Measurements from ENCODE around the gene TAF11L13.
"Not testable (repeated sequence)": the region's sequence is repeated elsewhere in the genome, so short reads cannot be mapped to it uniquely, and the experiment has no call there.

The TAF11L13 gene

DNA sequence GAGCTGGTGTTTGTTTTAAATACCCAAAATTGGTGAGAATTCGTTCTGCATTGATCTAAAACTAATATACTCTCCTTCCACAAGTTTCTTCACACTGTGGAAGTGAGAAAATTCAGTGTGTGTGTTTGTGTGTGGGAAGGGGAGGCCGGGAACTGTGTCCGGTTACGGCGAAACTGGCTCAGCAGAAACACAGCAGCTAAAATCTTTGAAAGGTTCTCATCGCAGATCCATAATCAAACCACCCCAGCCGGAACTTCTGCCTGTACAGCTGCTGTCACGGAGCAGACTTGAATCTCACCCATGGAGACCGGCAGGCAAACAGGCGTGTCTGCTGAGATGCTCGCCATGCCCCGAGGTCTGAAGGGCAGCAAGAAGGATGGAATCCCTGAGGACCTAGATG, at the start of gene TAF11L13:
Gene TAF11L13, plus strand, starts transcription at position 301 of the 400 bp plus-strand sequence.
- DNase-seq (ENCODE audit: low read depth), result not testable (repeated sequence)

- DNase-seq (ENCODE audit: low read depth), result not testable (repeated sequence)
Observed at GRCh38 chr5:17585658-17586057, 46.2 kb upstream of the TAF11L13 start, which contains the start of gene TAF11L7. TSS of gene TAF11L7 (minus strand) at chr5:17585758.

DNA sequence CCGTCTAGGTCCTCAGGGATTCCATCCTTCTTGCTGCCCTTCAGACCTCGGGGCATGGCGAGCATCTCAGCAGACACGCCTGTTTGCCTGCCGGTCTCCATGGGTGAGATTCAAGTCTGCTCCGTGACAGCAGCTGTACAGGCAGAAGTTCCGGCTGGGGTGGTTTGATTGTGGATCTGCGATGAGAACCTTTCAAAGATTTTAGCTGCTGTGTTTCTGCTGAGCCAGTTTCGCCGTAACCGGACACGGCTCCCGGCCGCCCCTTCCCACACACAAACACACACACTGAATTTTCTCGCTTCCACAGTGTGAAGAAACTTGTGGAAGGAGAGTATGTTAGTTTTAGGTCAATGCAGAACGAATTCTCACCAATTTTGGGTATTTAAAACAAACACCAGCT, 41.0 kb upstream of the TAF11L13 start, which contains the start of gene TAF11L8:
Gene TAF11L8, minus strand, starts transcription at position 101 of the 400 bp plus-strand sequence.
- DNase-seq (ENCODE audit: low read depth), result not testable (repeated sequence)

DNA sequence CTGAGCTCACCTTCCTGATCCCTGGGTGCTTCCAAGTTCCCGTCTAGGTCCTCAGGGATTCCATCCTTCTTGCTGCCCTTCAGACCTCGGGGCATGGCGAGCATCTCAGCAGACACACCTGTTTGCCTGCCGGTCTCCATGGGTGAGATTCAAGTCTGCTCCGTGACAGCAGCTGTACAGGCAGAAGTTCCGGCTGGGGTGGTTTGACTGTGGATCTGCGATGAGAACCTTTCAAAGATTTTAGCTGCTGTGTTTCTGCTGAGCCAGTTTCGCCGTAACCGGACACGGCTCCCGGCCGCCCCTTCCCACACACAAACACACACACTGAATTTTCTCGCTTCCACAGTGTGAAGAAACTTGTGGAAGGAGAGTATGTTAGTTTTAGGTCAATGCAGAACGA, 37.6 kb upstream of the TAF11L13 start, which contains the start of gene TAF11L9:
Gene TAF11L9, minus strand, starts transcription at position 140 of the 400 bp plus-strand sequence.
- DNase-seq (ENCODE audit: low read depth), result not testable (repeated sequence)

- not testable (repeated sequence) for DNase-seq (ENCODE audit: low read depth)
Observed at GRCh38 chr5:17597728-17598127, 34.2 kb upstream of the TAF11L13 start, which contains the start of gene TAF11L10. TSS of gene TAF11L10 (minus strand) at chr5:17597828.

DNA sequence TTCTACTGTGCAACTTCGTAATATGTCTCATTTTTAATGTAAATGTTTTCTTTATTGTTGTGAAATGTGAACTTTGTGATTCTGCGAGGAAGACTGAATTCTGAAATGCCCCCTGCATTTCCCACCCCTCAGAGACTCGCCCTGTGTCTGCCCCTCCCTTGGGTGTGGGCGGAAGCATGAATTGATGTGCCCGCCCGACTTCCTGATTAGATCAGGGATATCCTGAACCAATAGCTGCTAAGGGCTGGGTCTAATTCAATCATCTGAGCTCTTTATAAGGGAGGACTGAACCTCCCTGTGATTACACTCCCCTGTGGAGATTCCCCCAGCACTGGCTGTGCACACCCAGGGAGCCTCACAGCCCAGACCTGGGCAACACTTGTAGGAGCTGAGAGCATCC, 28.0 kb upstream of the TAF11L13 start, which contains the start of gene TAF11L11:
Gene TAF11L11, plus strand, starts transcription at position 304 of the 400 bp plus-strand sequence.
- DNase-seq (ENCODE audit: low read depth), result not testable (repeated sequence)

GRCh38 chr5:17604951-17605350, 26.9 kb upstream of the TAF11L13 start:
- DNase-seq (ENCODE audit: low read depth), result no peak

- not testable (repeated sequence) for DNase-seq (ENCODE audit: low read depth)
Observed at GRCh38 chr5:17607461-17607860, 24.4 kb upstream of the TAF11L13 start.

GRCh38 chr5:17610092-17610491, 21.8 kb upstream of the TAF11L13 start, which contains the start of gene TAF11L12:
TSS of gene TAF11L12 (plus strand) at chr5:17610392.
- not testable (repeated sequence) for DNase-seq (ENCODE audit: low read depth)

DNA sequence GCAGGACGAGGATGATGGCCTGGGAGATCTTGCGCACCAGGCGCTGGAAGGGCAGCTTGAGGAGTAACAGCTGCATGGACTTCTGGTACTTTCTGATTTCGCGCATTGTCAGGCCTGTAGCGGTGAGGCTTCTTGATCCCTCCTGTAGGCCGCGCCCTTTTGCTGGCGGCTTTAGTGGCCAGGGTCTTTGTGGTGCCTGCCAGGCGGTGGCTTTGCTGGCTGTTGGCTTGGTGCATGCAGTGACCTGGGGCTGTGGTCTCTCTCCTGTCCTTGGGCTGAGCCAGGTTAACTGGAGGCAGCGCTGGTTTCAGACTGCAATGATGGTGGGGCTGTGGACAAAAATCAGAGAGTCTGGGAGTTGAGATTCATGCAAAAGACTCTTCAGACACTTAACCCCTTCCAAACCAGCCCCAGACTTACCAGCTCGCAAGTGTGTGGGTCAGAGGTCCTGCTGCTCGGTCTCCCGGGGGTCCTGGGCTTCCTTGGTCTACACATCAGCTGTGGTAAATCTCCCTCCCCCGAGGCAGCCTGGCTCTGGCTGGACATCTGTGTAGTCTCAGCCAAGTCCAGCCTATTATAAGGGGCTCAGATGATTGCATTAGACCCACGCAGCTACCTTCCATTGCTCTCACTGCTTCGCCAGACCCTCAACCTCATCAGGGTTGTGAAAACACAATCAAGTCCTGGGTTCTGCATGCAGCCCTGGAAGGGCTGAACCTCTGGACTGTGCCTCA, 16.8 kb upstream of the TAF11L13 start:
- no peak for DNase-seq (ENCODE audit: low read depth)

GRCh38 chr5:17619354-17619753, 12.5 kb upstream of the TAF11L13 start:
- no peak for DNase-seq (ENCODE audit: low read depth)

DNA sequence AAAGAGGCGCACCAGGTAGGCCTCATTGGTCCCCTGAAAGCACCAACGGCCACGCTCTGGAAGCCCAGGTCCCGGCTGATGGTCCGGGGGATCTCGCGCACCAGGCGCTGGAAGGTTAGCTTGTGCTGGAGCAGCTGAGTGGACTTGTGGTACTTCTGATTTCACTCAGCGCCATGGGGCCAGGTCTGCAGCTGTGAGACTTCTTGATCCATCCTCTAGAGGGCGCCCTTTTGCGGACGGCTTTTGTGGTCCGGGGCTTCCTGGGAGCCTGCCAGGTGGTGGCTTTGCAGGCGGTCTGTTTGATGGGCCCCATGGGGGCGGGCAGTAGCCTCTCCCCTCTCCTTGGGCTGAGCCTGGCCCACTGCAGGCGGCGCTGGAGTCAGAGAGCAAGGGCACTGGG, 11.3 kb upstream of the TAF11L13 start:
- no peak for DNase-seq (ENCODE audit: low read depth)

- no peak for DNase-seq (ENCODE audit: low read depth)
Observed at GRCh38 chr5:17625686-17626085, 6.2 kb upstream of the TAF11L13 start.

DNA sequence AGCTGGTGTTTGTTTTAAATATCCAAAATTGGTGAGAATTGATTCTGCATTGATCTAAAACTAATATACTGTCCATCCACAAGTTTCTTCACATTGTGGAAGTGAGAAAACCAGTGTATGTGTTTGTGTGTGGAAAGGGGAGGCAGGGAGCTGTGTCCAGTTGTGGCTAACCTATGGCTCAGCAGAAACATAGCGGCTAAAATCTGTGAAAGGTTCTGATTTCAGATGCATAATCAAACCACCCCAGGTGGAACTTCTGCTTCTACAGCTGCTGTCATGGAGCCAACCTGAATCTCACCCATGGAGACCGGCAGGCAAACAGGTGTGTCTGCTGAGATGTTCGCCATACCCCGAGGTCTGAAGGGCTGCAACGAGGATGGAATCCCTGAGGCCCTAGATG, 2.3 kb downstream of the TAF11L13 start, which contains the start of gene TAF11L14:
Gene TAF11L14, plus strand, starts transcription at position 301 of the 400 bp plus-strand sequence.
- DNase-seq (ENCODE audit: low read depth), result no peak

DNA sequence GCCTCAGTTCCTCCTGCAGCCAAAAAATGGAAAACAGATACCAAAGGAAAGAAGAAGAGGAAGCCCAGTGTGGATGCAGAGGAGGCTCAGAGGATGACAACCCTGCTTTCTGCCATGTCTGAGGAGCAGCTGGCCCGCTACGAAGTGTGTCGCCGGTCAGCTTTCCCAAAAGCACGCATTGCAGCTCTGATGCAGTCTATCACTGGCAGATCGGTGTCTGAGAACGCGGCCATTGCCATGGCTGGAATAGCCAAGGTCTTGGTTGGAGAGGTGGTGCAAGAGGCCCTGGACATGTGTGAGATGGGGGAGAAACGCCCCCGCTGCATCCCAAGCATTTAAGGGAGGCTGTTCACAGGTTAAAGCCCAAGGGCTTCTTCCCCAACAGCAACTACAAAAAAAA, 17.3 kb downstream of the TAF11L13 start:
- not testable (repeated sequence) for DNase-seq (ENCODE audit: low read depth)

- DNase-seq (ENCODE audit: low read depth), result not testable (repeated sequence)
Observed at GRCh38 chr5:17655201-17655759, 23.4 kb downstream of the TAF11L13 start.

GRCh38 chr5:17655921-17656320, 24.0 kb downstream of the TAF11L13 start:
- DNase-seq (ENCODE audit: low read depth), result no peak

DNA sequence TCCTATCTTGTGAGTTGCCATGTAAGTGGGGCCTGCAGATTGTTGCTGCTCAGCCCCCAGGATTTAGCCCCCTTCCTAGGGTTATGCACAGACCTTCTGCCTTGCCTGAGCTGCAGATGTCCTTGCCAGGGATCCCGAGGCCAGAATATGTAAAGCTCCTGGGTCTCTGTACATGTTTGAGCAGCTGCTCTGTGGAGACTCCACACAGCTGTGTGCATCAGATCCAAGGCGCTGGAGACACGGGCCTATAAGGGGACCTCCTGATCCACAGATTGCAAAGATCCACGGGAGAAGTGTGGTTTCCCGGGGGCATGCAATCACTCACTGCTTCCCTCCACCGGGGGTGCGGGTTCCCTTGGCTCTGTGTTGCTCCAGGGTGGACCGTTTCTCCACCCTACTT, 31.3 kb downstream of the TAF11L13 start:
- no peak for DNase-seq (ENCODE audit: low read depth)

GRCh38 chr5:17665836-17666235, 33.9 kb downstream of the TAF11L13 start:
- no peak for DNase-seq (ENCODE audit: low read depth)

DNA sequence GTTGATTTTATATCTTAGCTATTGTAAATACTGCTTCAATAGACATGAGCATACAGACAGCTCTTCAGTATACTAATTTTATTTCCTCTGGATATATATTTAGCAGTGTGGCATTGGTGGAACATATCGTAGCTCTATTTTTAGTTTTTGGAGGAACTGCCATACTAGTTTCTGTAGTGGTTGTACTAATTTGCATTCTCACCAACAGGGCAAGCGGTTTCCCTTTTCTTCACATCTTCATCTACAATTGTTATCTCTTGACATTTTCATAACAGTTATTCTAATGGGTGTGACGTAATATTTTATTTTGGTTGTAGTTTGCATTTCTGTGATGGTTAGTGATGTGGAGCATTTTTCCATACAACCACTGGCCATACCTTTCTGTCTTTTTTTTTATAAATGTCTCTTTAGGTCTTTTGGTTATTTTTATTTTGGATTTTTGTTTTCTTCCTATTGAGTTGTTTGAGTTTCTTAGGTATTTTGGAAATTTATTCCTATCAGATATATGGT, 34.9 kb downstream of the TAF11L13 start:
- DNase-seq (ENCODE audit: low read depth), result no peak

GRCh38 chr5:17670353-17670752, 38.5 kb downstream of the TAF11L13 start:
- no peak for DNase-seq (ENCODE audit: low read depth)

DNA sequence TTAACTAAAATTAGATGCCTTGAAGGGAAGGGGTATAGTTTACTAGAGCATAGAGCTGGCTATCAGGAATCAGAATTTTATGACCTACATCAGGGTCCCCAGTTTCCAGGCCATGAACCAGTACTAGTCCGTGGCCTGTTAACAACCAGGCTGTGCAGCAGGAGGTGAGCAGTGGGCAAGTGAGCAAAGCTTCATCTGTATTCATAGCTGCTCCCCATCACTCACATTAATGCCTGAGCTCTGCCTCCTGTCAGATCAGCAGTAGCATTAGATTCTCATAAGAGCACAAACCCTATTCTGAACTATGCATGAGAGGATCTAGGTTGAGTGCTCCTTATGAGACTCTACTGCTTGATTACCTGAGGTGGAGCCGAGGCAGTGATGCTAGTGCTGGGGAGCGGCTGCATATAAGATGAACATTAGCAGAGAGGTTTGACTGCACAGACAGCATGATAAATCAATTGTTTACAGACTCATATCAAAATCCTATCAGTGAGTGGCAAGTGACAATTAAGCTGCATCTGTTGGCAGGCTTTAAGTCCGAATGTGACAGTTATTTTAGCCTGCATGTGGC, 47.0 kb downstream of the TAF11L13 start:
- DNase-seq (ENCODE audit: low read depth), result no peak

All from activated T-helper 9 cell treated with anti-CD3 and anti-CD28 coated beads, Interleukin-2, amount 50 U/mL, for 16 hours (primary cell).